Occipital lobe (tissue), 2 donors: ENCODE results near the gene HNRNPM. TPM values are rescaled to one million over a fixed set of nuclear protein-coding genes. Genes with fewer than 3 reads are reported as not detected.
"Not testable (repeated sequence)": the region's sequence is repeated elsewhere in the genome, so short reads cannot be mapped to it uniquely, and the experiment has no call there.

ENCODE experiments used
- DNase-seq: peaks from one replicate; lab custom pipeline; 2025; lab: John Stamatoyannopoulos, UW
- total RNA-seq: library from RNA; depleted of rRNA; stranded (reverse); fragments of >200 nt; gene quantifications from one replicate; pipeline ENCODE4 v1.2.3, GENCODE V29; 2014

The HNRNPM gene
- total RNA-seq = 49.9 TPM

GRCh38 chr19:8444677-8445487, at the start of gene HNRNPM:
Gene HNRNPM, plus strand, starts transcription at chr19:8444975. Its CDS starts 24 bp downstream, at chr19:8444999.
- peak; percentile 96 for DNase-seq

GRCh38 chr19:8395621-8396082, 49.1 kb upstream of the HNRNPM start:
- DNase-seq = no peak

GRCh38 chr19:8396185-8396562, 48.6 kb upstream of the HNRNPM start:
- DNase-seq = no peak

- peak; percentile 36 for DNase-seq
Observed at GRCh38 chr19:8396563-8397203, 48.1 kb upstream of the HNRNPM start.

- DNase-seq = no peak
Observed at GRCh38 chr19:8397271-8397670, 47.5 kb upstream of the HNRNPM start.

- no peak for DNase-seq
Observed at GRCh38 chr19:8397746-8398310, 46.9 kb upstream of the HNRNPM start.

GRCh38 chr19:8398311-8398771, 46.4 kb upstream of the HNRNPM start:
- no peak for DNase-seq

- no peak for DNase-seq
Observed at GRCh38 chr19:8399681-8400188, 45.0 kb upstream of the HNRNPM start.

GRCh38 chr19:8401981-8402411, 42.8 kb upstream of the HNRNPM start:
- DNase-seq = no peak

GRCh38 chr19:8403098-8403819, 41.5 kb upstream of the HNRNPM start:
- DNase-seq = no peak

- DNase-seq = no peak
Observed at GRCh38 chr19:8403820-8404109, 41.0 kb upstream of the HNRNPM start.

GRCh38 chr19:8404391-8405151, 40.2 kb upstream of the HNRNPM start:
- DNase-seq = no peak

- DNase-seq = not testable (repeated sequence)
Observed at GRCh38 chr19:8410718-8411117, 34.1 kb upstream of the HNRNPM start.

GRCh38 chr19:8412783-8413628, 31.8 kb upstream of the HNRNPM start, which contains the start of gene MARCHF2:
Gene MARCHF2, plus strand, starts transcription at chr19:8413305. Its CDS starts 8,536 bp downstream, at chr19:8421841.
- DNase-seq = peak; percentile 96

GRCh38 chr19:8413629-8413995, 31.2 kb upstream of the HNRNPM start:
- no peak for DNase-seq

- no peak for DNase-seq
Observed at GRCh38 chr19:8416796-8417195, 28.0 kb upstream of the HNRNPM start.

GRCh38 chr19:8421484-8422461, 23.0 kb upstream of the HNRNPM start:
- no peak for DNase-seq

GRCh38 chr19:8423817-8424223, 21.0 kb upstream of the HNRNPM start:
- DNase-seq = peak; percentile 11

GRCh38 chr19:8425331-8425730, 19.4 kb upstream of the HNRNPM start:
- DNase-seq = not testable (repeated sequence)
